Calu3 (cell line): ENCODE results near the gene RETN. TPM values are rescaled to one million over a fixed set of nuclear protein-coding genes. Genes with fewer than 3 reads are reported as not detected.

Experiments
- BruUV-seq: library from RNA; stranded (reverse); fragments of 400-500 nt; replicated peaks from 2 replicates; lab custom pipeline; 2021; lab: Mats Ljungman, UMichigan
- CTCF ChIA-PET: fragments of 300-600 bp; sonication (Branson Sonifier 250); formaldehyde crosslinking; loops from one replicate; lab custom pipeline; 2022; ENCODE audit warnings: antibody characterized with exemption; lab: Charles Lee
- DNase-seq: peaks from one replicate; pipeline ENCODE4 v3.0.0; 2022
- H3K27ac Mint-ChIP-seq: one replicate; pipeline ENCODE4 v1.8.0; 2022; ENCODE audit warnings: mixed read lengths; ENCODE audit not compliant: unreplicated experiment
- H3K27me3 Mint-ChIP-seq: one replicate; pipeline ENCODE4 v1.8.0; 2022; ENCODE audit warnings: mixed read lengths; ENCODE audit not compliant: unreplicated experiment
- H3K36me3 Mint-ChIP-seq: one replicate; pipeline ENCODE4 v1.8.0; 2022; ENCODE audit warnings: mild to moderate bottlenecking, moderate library complexity, mixed read lengths; ENCODE audit not compliant: insufficient read depth, unreplicated experiment
- H3K4me1 Mint-ChIP-seq: one replicate; pipeline ENCODE4 v1.8.0; 2022; ENCODE audit warnings: mild to moderate bottlenecking, low read depth, mixed read lengths; ENCODE audit not compliant: unreplicated experiment
- H3K4me3 Mint-ChIP-seq: one replicate; pipeline ENCODE4 v1.8.0; 2022; ENCODE audit warnings: mild to moderate bottlenecking, low read depth, moderate library complexity, mixed read lengths; ENCODE audit not compliant: unreplicated experiment
- H3K9me3 Mint-ChIP-seq: one replicate; pipeline ENCODE4 v1.8.0; 2022; ENCODE audit warnings: low read depth, mixed read lengths; ENCODE audit not compliant: unreplicated experiment
- intact Hi-C: fragments of 100-400 bp; cut with micrococcal nuclease; formaldehyde crosslinking; loops from one replicate; pipeline ENCODE4 v1.10.0; 2022; ENCODE audit not compliant: unreplicated experiment
- total RNA-seq: library from RNA; stranded (reverse); gene quantifications from 2 replicates; pipeline ENCODE4 v1.2.3, GENCODE V29; 2022
- TF ChIP-seq, protein P1 (sequence below): fragments of 200-600 bp; IDR thresholded peaks from one replicate; pipeline ENCODE4 v1.8.0; 2022; ENCODE audit warnings: antibody characterized with exemption; ENCODE audit not compliant: unreplicated experiment

Gene RETN
- total RNA-seq, 1 experiment from 2014 or later: not detected

DNA sequence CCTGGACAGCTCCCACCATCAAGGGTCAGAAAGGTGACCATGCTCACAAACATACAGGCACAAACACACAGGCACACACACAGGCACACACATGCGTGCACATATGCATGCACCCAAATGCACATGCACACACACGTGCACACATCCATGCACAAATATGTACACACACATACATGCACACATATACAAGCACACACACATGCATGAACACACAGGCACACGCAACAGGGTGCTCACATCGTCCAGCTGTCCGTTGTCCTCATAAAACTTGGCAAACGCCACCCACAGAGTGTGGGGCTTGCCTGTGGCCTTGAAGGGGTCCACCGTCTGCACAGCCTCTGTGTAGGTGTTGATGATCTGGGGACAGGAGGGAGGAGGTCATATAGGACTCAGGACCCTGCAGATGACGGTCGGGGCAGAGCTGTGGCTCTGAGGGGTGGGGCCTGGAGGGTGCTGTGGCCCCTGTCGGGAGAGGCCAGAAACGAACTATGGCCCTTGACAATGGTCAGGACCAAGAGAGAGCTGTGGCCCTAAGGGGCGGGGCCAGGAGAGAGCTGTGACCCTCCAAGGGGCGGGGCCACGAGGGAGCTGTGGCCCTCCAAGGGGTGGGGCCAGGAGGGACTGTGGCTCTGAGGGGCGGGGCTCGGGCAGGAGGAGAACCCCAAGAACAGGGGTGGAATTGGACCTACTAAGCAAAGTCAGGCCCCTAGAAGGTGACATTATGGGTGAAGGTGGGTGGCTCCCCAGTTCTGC is 45.7 kb upstream of the RETN start:
- BruUV-seq: no TSS peak
- peaks cover 33% of the 10 kb centered on the region for H3K36me3 Mint-ChIP-seq
- TF ChIP-seq, protein P1, sequence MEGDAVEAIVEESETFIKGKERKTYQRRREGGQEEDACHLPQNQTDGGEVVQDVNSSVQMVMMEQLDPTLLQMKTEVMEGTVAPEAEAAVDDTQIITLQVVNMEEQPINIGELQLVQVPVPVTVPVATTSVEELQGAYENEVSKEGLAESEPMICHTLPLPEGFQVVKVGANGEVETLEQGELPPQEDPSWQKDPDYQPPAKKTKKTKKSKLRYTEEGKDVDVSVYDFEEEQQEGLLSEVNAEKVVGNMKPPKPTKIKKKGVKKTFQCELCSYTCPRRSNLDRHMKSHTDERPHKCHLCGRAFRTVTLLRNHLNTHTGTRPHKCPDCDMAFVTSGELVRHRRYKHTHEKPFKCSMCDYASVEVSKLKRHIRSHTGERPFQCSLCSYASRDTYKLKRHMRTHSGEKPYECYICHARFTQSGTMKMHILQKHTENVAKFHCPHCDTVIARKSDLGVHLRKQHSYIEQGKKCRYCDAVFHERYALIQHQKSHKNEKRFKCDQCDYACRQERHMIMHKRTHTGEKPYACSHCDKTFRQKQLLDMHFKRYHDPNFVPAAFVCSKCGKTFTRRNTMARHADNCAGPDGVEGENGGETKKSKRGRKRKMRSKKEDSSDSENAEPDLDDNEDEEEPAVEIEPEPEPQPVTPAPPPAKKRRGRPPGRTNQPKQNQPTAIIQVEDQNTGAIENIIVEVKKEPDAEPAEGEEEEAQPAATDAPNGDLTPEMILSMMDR: no peak
- intact Hi-C loops: no loop called here
- DNase-seq: no peak
- no peak overlapping the region for H3K4me3 Mint-ChIP-seq
- H3K27ac Mint-ChIP-seq: no peak overlapping the region
- CTCF ChIA-PET: no interaction called here
- no peaks in the 10 kb centered on the region for H3K9me3 Mint-ChIP-seq
- no peaks in the 10 kb centered on the region for H3K27me3 Mint-ChIP-seq
- peaks cover 12% of the 10 kb centered on the region for H3K4me1 Mint-ChIP-seq

DNA sequence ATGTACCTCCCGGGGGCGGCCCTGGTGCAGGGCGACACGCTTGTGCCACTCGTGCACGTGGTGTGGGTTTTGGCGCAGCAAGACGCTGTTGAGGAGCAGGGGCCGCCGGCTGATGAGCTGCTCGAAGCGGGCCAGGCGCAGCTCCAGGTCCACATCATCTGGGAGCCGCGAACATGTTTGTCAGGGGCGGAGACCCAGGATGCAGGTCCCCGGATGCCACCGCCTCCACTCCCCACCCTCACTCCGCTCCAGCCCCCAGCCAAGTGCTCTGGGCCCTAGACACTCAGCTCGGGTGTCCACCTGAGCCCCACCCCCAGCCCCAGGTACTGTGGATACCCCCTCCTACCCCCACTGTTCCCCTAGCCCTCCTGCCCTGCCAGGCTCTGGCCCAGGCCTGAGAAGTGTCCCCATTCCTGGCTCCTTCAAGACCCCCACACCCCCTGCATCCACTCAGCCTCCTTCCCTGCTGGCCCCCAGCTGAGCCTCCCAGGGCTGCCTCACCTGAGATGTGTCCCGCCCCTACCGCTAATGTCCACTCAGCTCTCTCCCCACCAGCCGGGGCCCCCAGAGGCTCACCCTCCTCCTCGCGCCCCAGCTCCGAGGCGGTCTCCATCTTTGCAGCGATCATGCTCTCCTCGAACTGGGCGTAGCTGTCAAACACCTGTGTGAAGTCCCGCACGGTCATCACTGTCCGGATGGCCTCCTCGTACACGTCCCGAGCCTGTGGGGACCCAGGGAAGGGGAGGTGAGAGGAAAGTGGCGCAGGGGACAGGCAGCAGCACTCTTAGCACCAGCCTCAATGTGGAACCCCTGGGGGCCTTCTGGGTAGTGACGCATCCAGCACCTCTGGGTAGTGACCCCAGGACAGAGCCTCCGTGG is 44.9 kb upstream of the RETN start:
- DNase-seq: no peak
- Mint-ChIP-seq H3K36me3 (peaks cover 33% of the 10 kb centered on the region), H3K4me3 (no peak overlapping the region), H3K27ac (no peak overlapping the region), H3K4me1 (peaks cover 9% of the 10 kb centered on the region), H3K9me3 (no peaks in the 10 kb centered on the region), H3K27me3 (no peaks in the 10 kb centered on the region)
- intact Hi-C loops: no loop called here
- BruUV-seq: no TSS peak
- CTCF ChIA-PET: no interaction called here
- TF ChIP-seq, protein P1: no peak

DNA sequence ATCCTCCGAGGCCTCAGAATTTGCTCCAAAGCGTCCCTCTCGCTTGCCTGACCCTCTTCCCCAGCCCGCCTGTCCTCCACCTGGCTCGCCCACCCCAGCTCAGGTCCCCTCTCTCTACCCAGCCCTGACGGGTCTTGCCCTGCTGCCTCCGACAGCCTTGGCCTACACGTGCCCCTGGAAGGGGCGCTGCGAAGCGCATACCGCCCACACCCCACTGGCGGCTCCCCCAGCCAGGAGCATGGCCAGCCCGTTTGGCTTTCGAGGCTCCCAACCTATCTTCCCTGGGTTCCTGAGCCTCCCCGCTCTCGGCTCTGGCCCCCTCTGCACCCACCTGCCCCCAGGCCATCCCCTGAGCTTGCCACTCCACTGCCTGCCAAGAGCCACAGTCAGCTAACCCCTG is 44.0 kb upstream of the RETN start:
- CTCF ChIA-PET: no interaction called here
- H3K4me1 Mint-ChIP-seq: peaks cover 7% of the 10 kb centered on the region
- intact Hi-C loops: no loop called here

DNA sequence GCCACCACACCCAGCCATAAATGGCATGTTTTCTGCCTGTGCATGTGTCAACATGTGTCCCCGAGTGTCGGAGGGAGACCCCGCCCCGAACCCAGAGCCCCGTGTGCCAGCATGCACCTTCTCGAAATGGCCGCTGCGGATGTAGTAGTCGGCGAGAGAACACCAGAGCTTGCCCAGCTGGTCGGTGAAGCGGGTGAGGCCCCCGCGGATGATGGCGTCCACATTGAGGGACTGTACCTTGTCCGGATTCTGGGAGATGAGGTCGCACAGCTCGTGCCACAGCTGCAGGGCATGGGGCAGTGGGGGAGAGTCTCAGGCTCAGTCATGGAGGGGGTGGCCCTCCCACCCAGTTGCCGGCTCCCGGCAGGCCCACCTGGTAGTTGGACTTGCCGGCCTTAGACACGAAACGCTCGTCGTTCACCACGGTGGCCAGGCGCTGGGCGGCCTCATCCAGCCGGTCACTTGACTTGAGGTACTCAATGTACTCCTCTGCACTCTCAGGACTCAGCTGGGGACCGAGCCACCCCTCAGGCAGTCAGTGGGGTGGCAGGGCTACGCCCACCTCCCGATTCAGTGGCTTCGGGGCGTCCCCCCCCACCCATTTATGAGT is 43.0 kb upstream of the RETN start:
- Mint-ChIP-seq H3K27ac (no peak overlapping the region), H3K27me3 (no peaks in the 10 kb centered on the region), H3K4me3 (no peak overlapping the region), H3K36me3 (peaks cover 40% of the 10 kb centered on the region), H3K9me3 (no peaks in the 10 kb centered on the region), H3K4me1 (peaks cover 7% of the 10 kb centered on the region)
- intact Hi-C loops: no loop called here
- CTCF ChIA-PET: no interaction called here
- no peak for DNase-seq
- no TSS peak for BruUV-seq
- TF ChIP-seq, protein P1: no peak

More for the DNA sequence above, 44.0 kb upstream of the RETN start:
- Mint-ChIP-seq H3K9me3 (no peaks in the 10 kb centered on the region), H3K4me3 (no peak overlapping the region), H3K27ac (no peak overlapping the region), H3K27me3 (no peaks in the 10 kb centered on the region), H3K36me3 (peaks cover 34% of the 10 kb centered on the region)
- no peak for DNase-seq
- BruUV-seq: no TSS peak
- TF ChIP-seq, protein P1: no peak
